Prostate gland (tissue), 2 donors: ENCODE data around the gene CLIP1.

Experiments used
- POLR2A ChIP-seq: fragments of 450-650 bp; IDR thresholded peaks from one replicate; pipeline ENCODE4 v1.6.1; 2016; ENCODE audit warnings: antibody characterized with exemption, mild to moderate bottlenecking
- POLR2AphosphoS5 ChIP-seq: sonication (generic); formaldehyde crosslinking; IDR thresholded peaks from one replicate; pipeline ENCODE4 v1.6.1; 2017; ENCODE audit warnings: antibody characterized with exemption
- TF ChIP-seq, protein P1 (sequence below), 4 experiments: fragments of 200-600 bp in 2 of 4; fragments of 450-650 bp in 2 of 4; sonication (generic) in 2 of 4; IDR thresholded peaks; 1 replicate in 3 of 4; 2 replicates in 1 of 4; pipeline ENCODE4 v1.5.1; 2016 to 2019; ENCODE audit warnings: antibody characterized with exemption in 4 of 4, mild to moderate bottlenecking in 2 of 4, moderate library complexity in 2 of 4

GRCh38 chr12:122387887-122388286 lies 34.6 kb downstream of the CLIP1 start:
- TF ChIP-seq, protein P1, sequence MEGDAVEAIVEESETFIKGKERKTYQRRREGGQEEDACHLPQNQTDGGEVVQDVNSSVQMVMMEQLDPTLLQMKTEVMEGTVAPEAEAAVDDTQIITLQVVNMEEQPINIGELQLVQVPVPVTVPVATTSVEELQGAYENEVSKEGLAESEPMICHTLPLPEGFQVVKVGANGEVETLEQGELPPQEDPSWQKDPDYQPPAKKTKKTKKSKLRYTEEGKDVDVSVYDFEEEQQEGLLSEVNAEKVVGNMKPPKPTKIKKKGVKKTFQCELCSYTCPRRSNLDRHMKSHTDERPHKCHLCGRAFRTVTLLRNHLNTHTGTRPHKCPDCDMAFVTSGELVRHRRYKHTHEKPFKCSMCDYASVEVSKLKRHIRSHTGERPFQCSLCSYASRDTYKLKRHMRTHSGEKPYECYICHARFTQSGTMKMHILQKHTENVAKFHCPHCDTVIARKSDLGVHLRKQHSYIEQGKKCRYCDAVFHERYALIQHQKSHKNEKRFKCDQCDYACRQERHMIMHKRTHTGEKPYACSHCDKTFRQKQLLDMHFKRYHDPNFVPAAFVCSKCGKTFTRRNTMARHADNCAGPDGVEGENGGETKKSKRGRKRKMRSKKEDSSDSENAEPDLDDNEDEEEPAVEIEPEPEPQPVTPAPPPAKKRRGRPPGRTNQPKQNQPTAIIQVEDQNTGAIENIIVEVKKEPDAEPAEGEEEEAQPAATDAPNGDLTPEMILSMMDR (IDR thresholded peaks at IDR 0.05) = no peak
- TF ChIP-seq POLR2AphosphoS5 (no peak), POLR2A (no peak)
